ENCODE results near the gene FNDC3B. TPM values are rescaled to one million over a fixed set of nuclear protein-coding genes. Genes with fewer than 3 reads are reported as not detected.

The FNDC3B gene
- total RNA-seq, 1 donor from 2014 or later = 29.5 TPM

GRCh38 chr3:172354931-172355499 lies 315.6 kb downstream of the FNDC3B start:
- no peaks in the 10 kb centered on the region for H3K9me3 Mint-ChIP-seq
- no peak for DNase-seq (ENCODE audit: low spot score)

GRCh38 chr3:172355836-172356235 lies 316.5 kb downstream of the FNDC3B start:
- H3K27ac Mint-ChIP-seq = no peak overlapping the region

More at GRCh38 chr3:172354931-172355499, 315.6 kb downstream of the FNDC3B start:
- Histone ChIP-seq H3K27me3 (no peaks in the 10 kb centered on the region), H3K27ac (no peak overlapping the region), H3F3A (ENCODE audit: low read depth) (no peaks in the 10 kb centered on the region), H3K9me3 (ENCODE audit: low read depth) (no peaks in the 10 kb centered on the region), H3K4me2 (no peak overlapping the region), H3K9ac (no peak overlapping the region), H2AFZ (replicated peaks) (no peak overlapping the region), H4K20me1 (ENCODE audit: low read depth) (no peaks in the 10 kb centered on the region), H3K4me3 (no peak overlapping the region), H3K79me2 (ENCODE audit: low read depth) (no peaks in the 10 kb centered on the region), H3K4me1 (no peaks in the 10 kb centered on the region), H3K36me3 (no peaks in the 10 kb centered on the region)
- no peaks in the 10 kb centered on the region for H3K27me3 Mint-ChIP-seq (ENCODE audit: insufficient read depth, low read depth)
- H3K4me1 Mint-ChIP-seq = no peaks in the 10 kb centered on the region
- H3K27ac Mint-ChIP-seq = no peak overlapping the region
- no peak overlapping the region for H3K4me3 Mint-ChIP-seq
- peaks cover 37% of the 10 kb centered on the region for H3K36me3 Mint-ChIP-seq
- TF ChIP-seq EZH2phosphoT487 (IDR thresholded peaks at IDR 0.05) (no peak), CTCF (IDR thresholded peaks at IDR 0.05) (no peak), EZH2 (IDR thresholded peaks at IDR 0.05) (no peak)

GRCh38 chr3:172356427-172356826 lies 317.0 kb downstream of the FNDC3B start:
- no peaks in the 10 kb centered on the region for H3K4me1 ChIP-seq

More at GRCh38 chr3:172355836-172356235, 316.5 kb downstream of the FNDC3B start:
- Histone ChIP-seq H2AFZ (replicated peaks) (no peak overlapping the region), H3K27ac (no peak overlapping the region), H3K4me2 (no peak overlapping the region), H3F3A (ENCODE audit: low read depth) (no peaks in the 10 kb centered on the region), H3K36me3 (no peaks in the 10 kb centered on the region), H3K9ac (no peak overlapping the region), H3K4me3 (no peak overlapping the region), H3K4me1 (no peaks in the 10 kb centered on the region), H3K79me2 (ENCODE audit: low read depth) (no peaks in the 10 kb centered on the region), H3K27me3 (no peaks in the 10 kb centered on the region), H4K20me1 (ENCODE audit: low read depth) (no peaks in the 10 kb centered on the region), H3K9me3 (ENCODE audit: low read depth) (no peaks in the 10 kb centered on the region)
- TF ChIP-seq EZH2phosphoT487 (IDR thresholded peaks at IDR 0.05) (no peak), CTCF (IDR thresholded peaks at IDR 0.05) (no peak), EZH2 (IDR thresholded peaks at IDR 0.05) (no peak)
- no peak overlapping the region for H3K4me3 Mint-ChIP-seq
- no peaks in the 10 kb centered on the region for H3K9me3 Mint-ChIP-seq
- DNase-seq (ENCODE audit: low spot score) = no peak
- no peaks in the 10 kb centered on the region for H3K4me1 Mint-ChIP-seq
- no peaks in the 10 kb centered on the region for H3K27me3 Mint-ChIP-seq (ENCODE audit: insufficient read depth, low read depth)
- peaks cover 43% of the 10 kb centered on the region for H3K36me3 Mint-ChIP-seq

More at GRCh38 chr3:172356427-172356826, 317.0 kb downstream of the FNDC3B start:
- no peak overlapping the region for H3K27ac Mint-ChIP-seq
- Histone ChIP-seq H3K4me3 (no peak overlapping the region), H3F3A (ENCODE audit: low read depth) (no peaks in the 10 kb centered on the region), H2AFZ (replicated peaks) (no peak overlapping the region), H3K4me2 (no peak overlapping the region), H3K36me3 (no peaks in the 10 kb centered on the region), H4K20me1 (ENCODE audit: low read depth) (no peaks in the 10 kb centered on the region), H3K9me3 (ENCODE audit: low read depth) (no peaks in the 10 kb centered on the region), H3K79me2 (ENCODE audit: low read depth) (no peaks in the 10 kb centered on the region), H3K9ac (no peak overlapping the region), H3K27me3 (no peaks in the 10 kb centered on the region), H3K27ac (no peak overlapping the region)
- H3K36me3 Mint-ChIP-seq = peaks cover 42% of the 10 kb centered on the region
- H3K4me1 Mint-ChIP-seq = no peaks in the 10 kb centered on the region
- no peak overlapping the region for H3K4me3 Mint-ChIP-seq
- no peaks in the 10 kb centered on the region for H3K9me3 Mint-ChIP-seq
- no peak for DNase-seq (ENCODE audit: low spot score)
- TF ChIP-seq CTCF (IDR thresholded peaks at IDR 0.05) = no peak
- TF ChIP-seq EZH2phosphoT487 (IDR thresholded peaks at IDR 0.05) = no peak
- no peak for TF ChIP-seq EZH2 (IDR thresholded peaks at IDR 0.05)
- no peaks in the 10 kb centered on the region for H3K27me3 Mint-ChIP-seq (ENCODE audit: insufficient read depth, low read depth)

Measured in neural progenitor cell (in vitro differentiated cells).